HEK293 (cell line): ENCODE measurements around the gene FSTL4.

Experiments
- CTCF ChIP-seq: fragments of 450-650 bp; formaldehyde crosslinking; IDR thresholded peaks from 2 replicates; pipeline ENCODE4 v1.5.1; 2016; ENCODE audit warnings: missing biosample characterization, missing genetic modification characterization
- FEZF1 ChIP-seq: fragments of 450-650 bp; formaldehyde crosslinking; IDR thresholded peaks from 2 replicates; pipeline ENCODE4 v1.5.1; 2016; ENCODE audit warnings: missing biosample characterization, missing genetic modification characterization
- KLF16 ChIP-seq: fragments of 450-650 bp; formaldehyde crosslinking; IDR thresholded peaks from 2 replicates; pipeline ENCODE4 v1.5.1; 2017; ENCODE audit warnings: missing biosample characterization, missing genetic modification characterization
- SCRT1 ChIP-seq: fragments of 450-650 bp; formaldehyde crosslinking; IDR thresholded peaks from 2 replicates; pipeline ENCODE4 v1.5.1; 2016; ENCODE audit warnings: missing biosample characterization, missing genetic modification characterization, borderline replicate concordance
- TCF7L2 ChIP-seq: IDR thresholded peaks from 2 replicates; pipeline ENCODE4 v1.6.1; 2011; ENCODE audit warnings: low read depth, mild to moderate bottlenecking, inconsistent platforms, low read length, moderate library complexity, borderline replicate concordance
- ZNF114 ChIP-seq: fragments of 450-650 bp; formaldehyde crosslinking; IDR thresholded peaks from 2 replicates; pipeline ENCODE4 v1.5.0; 2017; ENCODE audit warnings: missing biosample characterization, missing genetic modification characterization
- ZNF175 ChIP-seq: fragments of 450-650 bp; formaldehyde crosslinking; IDR thresholded peaks from 2 replicates; pipeline ENCODE4 v1.5.1; 2016; ENCODE audit warnings: missing biosample characterization, missing genetic modification characterization
- ZNF18 ChIP-seq: fragments of 450-650 bp; formaldehyde crosslinking; IDR thresholded peaks from 2 replicates; pipeline ENCODE4 v1.5.1; 2016; ENCODE audit warnings: missing biosample characterization, missing genetic modification characterization
- ZNF362 ChIP-seq: fragments of 450-650 bp; formaldehyde crosslinking; IDR thresholded peaks from 2 replicates; pipeline ENCODE4 v1.5.1; 2016; ENCODE audit warnings: missing biosample characterization, missing genetic modification characterization
- ZNF580 ChIP-seq: fragments of 450-650 bp; formaldehyde crosslinking; IDR thresholded peaks from 2 replicates; pipeline ENCODE4 v1.5.1; 2016; ENCODE audit warnings: missing biosample characterization, missing genetic modification characterization
- ZNF623 ChIP-seq: fragments of 450-650 bp; formaldehyde crosslinking; IDR thresholded peaks from 2 replicates; pipeline ENCODE4 v1.5.1; 2016; ENCODE audit warnings: missing biosample characterization, missing genetic modification characterization

GRCh38 chr5:133426264-133426663, 186.1 kb downstream of the FSTL4 start:
- TF ChIP-seq CTCF (tag by site-specific recombination), result no peak
- TF ChIP-seq KLF16 (tag by site-specific recombination), result no peak
- no peak for TF ChIP-seq ZNF623
- TF ChIP-seq ZNF114 (tag by site-specific recombination), result no peak
- no peak for TF ChIP-seq ZNF175 (tag by site-specific recombination)
- TF ChIP-seq TCF7L2, result no peak
- TF ChIP-seq ZNF362 (tag by site-specific recombination), result no peak
- TF ChIP-seq ZNF580, result no peak
- TF ChIP-seq FEZF1 (tag by site-specific recombination), result no peak
- TF ChIP-seq SCRT1 (tag by site-specific recombination), result no peak
- TF ChIP-seq ZNF18 (tag by site-specific recombination), result no peak
